Liver (tissue), 9 donors: ENCODE results near the gene CTXND1. TPM values are rescaled to one million over a fixed set of nuclear protein-coding genes. Genes with fewer than 3 reads are reported as not detected.
A peak's percentile ranks its signal among the peaks of the same experiment; 100 is the strongest.

ENCODE experiments used
- DNase-seq: peaks from one replicate; pipeline ENCODE4 v3.0.0-alpha.2; 2017; ENCODE audit warnings: low spot score
- H3K27ac ChIP-seq, 2 donors: one replicate each; pipeline ENCODE4 v1.7.0; 2013; ENCODE audit warnings: inconsistent platforms in 2 of 2, low read length in 2 of 2, control low read depth in 1 of 2, low read depth in 1 of 2, mild to moderate bottlenecking in 1 of 2
- H3K27me3 ChIP-seq, 4 donors: one replicate each; pipeline versions ENCODE4 v1.6.1 to v1.7.0; 2013; ENCODE audit warnings: low read length in 3 of 4, inconsistent platforms in 1 of 4, mild to moderate bottlenecking in 1 of 4, moderate library complexity in 1 of 4; ENCODE audit not compliant: control insufficient read depth in 4 of 4, insufficient read depth in 4 of 4
- H3K36me3 ChIP-seq, 4 donors: one replicate each; pipeline versions ENCODE4 v1.6.1 to v1.7.0; 2013; ENCODE audit warnings: low read length in 3 of 4, mild to moderate bottlenecking in 3 of 4, low read depth in 1 of 4, moderate library complexity in 1 of 4; ENCODE audit not compliant: control insufficient read depth in 4 of 4, insufficient read depth in 3 of 4
- H3K4me1 ChIP-seq, 4 donors: one replicate each; pipeline versions ENCODE4 v1.6.1 to v1.7.0; 2013; ENCODE audit warnings: low read length in 3 of 4, mild to moderate bottlenecking in 3 of 4, moderate library complexity in 1 of 4; ENCODE audit not compliant: control insufficient read depth in 4 of 4, insufficient read depth in 4 of 4
- H3K4me3 ChIP-seq, 3 donors: one replicate each; pipeline versions ENCODE4 v1.6.1 to v1.7.0; 2013; ENCODE audit warnings: low read length in 3 of 3, control low read depth in 1 of 3, low read depth in 1 of 3, mild to moderate bottlenecking in 1 of 3
- H3K9ac ChIP-seq, 2 donors: one replicate each; pipeline ENCODE4 v1.7.0; 2013; ENCODE audit warnings: low read length in 2 of 2, mild to moderate bottlenecking in 2 of 2, moderate library complexity in 2 of 2, control low read depth in 1 of 2, low read depth in 1 of 2
- H3K9me3 ChIP-seq, 4 donors: one replicate each; pipeline versions ENCODE4 v1.6.1 to v1.7.0; 2013; ENCODE audit warnings: low read length in 3 of 4; ENCODE audit not compliant: control insufficient read depth in 4 of 4
- EGR1 ChIP-seq, 2 donors: IDR thresholded peaks; 2 replicates each; pipeline ENCODE4 v1.6.1; 2016 to 2018; ENCODE audit warnings: antibody characterized with exemption in 2 of 2, low read depth in 2 of 2
- FOXA1 ChIP-seq: IDR thresholded peaks from 2 replicates; pipeline ENCODE4 v1.6.1; 2016; ENCODE audit warnings: antibody characterized with exemption
- FOXA2 ChIP-seq: IDR thresholded peaks from 2 replicates; pipeline ENCODE4 v1.6.1; 2016; ENCODE audit warnings: antibody characterized with exemption
- GABPA ChIP-seq, 2 donors: IDR thresholded peaks in 1 of 2; conservative IDR thresholded peaks in 1 of 2; 2 replicates each; pipeline ENCODE4 v1.6.1; 2016; ENCODE audit warnings: antibody characterized with exemption in 2 of 2, mild to moderate bottlenecking in 1 of 2, moderate library complexity in 1 of 2
- HNF4A ChIP-seq, 2 donors: conservative IDR thresholded peaks; 2 replicates each; pipeline ENCODE4 v1.6.1; 2016; ENCODE audit warnings: antibody characterized with exemption in 2 of 2, mild to moderate bottlenecking in 2 of 2
- HNF4G ChIP-seq: IDR thresholded peaks from 2 replicates; pipeline ENCODE4 v1.6.1; 2016; ENCODE audit warnings: antibody characterized with exemption
- JUND ChIP-seq, 2 donors: IDR thresholded peaks; 2 replicates each; pipeline ENCODE4 v1.6.1; 2016; ENCODE audit warnings: antibody characterized with exemption in 2 of 2
- NR2F2 ChIP-seq: IDR thresholded peaks from 2 replicates; pipeline ENCODE4 v1.6.1; 2016; ENCODE audit warnings: antibody characterized with exemption
- RAD21 ChIP-seq, 2 donors: IDR thresholded peaks; 2 replicates each; pipeline ENCODE4 v1.6.1; 2016; ENCODE audit warnings: antibody characterized with exemption in 2 of 2, mild to moderate bottlenecking in 2 of 2
- RXRA ChIP-seq, 2 donors: IDR thresholded peaks; 2 replicates each; pipeline ENCODE4 v1.6.1; 2017 to 2018; ENCODE audit warnings: antibody characterized with exemption in 2 of 2, mild to moderate bottlenecking in 1 of 2
- SP1 ChIP-seq: IDR thresholded peaks from 2 replicates; pipeline ENCODE4 v1.6.1; 2018; ENCODE audit warnings: antibody characterized with exemption, mild to moderate bottlenecking
- TAF1 ChIP-seq: conservative IDR thresholded peaks from 2 replicates; pipeline ENCODE4 v1.6.1; 2016; ENCODE audit warnings: antibody characterized with exemption, mild to moderate bottlenecking
- YY1 ChIP-seq: IDR thresholded peaks from 2 replicates; pipeline ENCODE4 v1.6.1; 2016; ENCODE audit warnings: antibody characterized with exemption, mild to moderate bottlenecking
- WGBS: extraction: QIAGEN DNeasy Blood & Tissue Kit; methylation state at CpG from one replicate; pipeline ENCODE4 v1.1.7; 2013; 5-methylcytosine and 5-hydroxymethylcytosine counted together
- polyA plus RNA-seq, 2 donors: library from polyadenylated mRNA; stranded (reverse) in 1 of 2; unstranded in 1 of 2; fragments of 200-250 nt in 1 of 2; fragments of >200 nt in 1 of 2; fragmentation: Nextera tagmentation in 1 of 2; extraction: Ambion mirVana in 1 of 2; gene quantifications; one replicate each; pipeline versions ENCODE4 v1.2.1 to v1.2.3, GENCODE V29; 2013 to 2015
- total RNA-seq, 2 donors: library from RNA; depleted of rRNA; stranded (reverse); fragments of >200 nt; gene quantifications; one replicate each; pipeline ENCODE4 v1.2.3, GENCODE V29; 2014
- TF ChIP-seq, protein P1 (sequence below): IDR thresholded peaks from 2 replicates; pipeline ENCODE4 v1.6.1; 2016; ENCODE audit warnings: antibody characterized with exemption, mild to moderate bottlenecking
- TF ChIP-seq, protein P2 (sequence below): IDR thresholded peaks from 2 replicates; pipeline ENCODE4 v1.6.1; 2016; ENCODE audit warnings: antibody characterized with exemption
- TF ChIP-seq, protein P3 (sequence below): IDR thresholded peaks from 2 replicates; pipeline ENCODE4 v1.6.1; 2016; ENCODE audit warnings: antibody characterized with exemption
- TF ChIP-seq, protein P4 (sequence below): fragments of 150-350 bp; IDR thresholded peaks from 2 replicates; pipeline ENCODE4 v1.5.1; 2017; ENCODE audit warnings: improper control_type of control experiment, low read depth, low read length; ENCODE audit not compliant: missing input control
- TF ChIP-seq, protein P5 (sequence below): IDR thresholded peaks from 2 replicates; pipeline ENCODE4 v1.6.1; 2016; ENCODE audit warnings: antibody characterized with exemption
- donor health status: healthy.
- donor health status: healthy.
- donor health status: healthy.
- donor health status: healthy.
- donor health status: healthy.

Gene CTXND1
- total and polyA plus RNA-seq, 4 donors = 2.9 to 4.1 (median 3.1) TPM

DNA sequence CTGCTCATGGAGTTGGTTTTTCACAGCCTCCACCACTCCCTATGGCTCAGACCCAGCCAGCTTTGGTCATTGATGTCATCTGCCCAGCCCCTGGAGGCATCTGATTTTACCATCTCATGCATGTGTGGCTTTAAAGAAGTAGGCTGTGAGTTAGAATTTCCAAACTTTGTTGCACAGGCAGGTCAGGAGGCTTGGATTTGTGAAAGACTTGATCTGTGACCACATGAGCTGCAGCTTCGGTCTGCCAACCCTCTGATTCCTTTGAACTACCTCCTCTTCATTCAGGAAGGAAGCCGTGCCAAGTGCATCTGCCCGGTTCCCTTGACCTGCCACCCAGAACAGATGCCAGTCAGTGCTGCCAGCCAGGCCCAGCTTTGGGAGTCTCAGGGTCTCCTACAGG, 9.2 kb downstream of the CTXND1 start:
- WGBS = 18% methylated on average over 3 of the region's 3 CpGs
- Histone ChIP-seq H3K27me3 (no peaks in the 10 kb centered on the region), H3K36me3 (no peaks in the 10 kb centered on the region), H3K9ac (no peak overlapping the region), H3K27ac (peak overlapping the region; percentile 78 to 85), H3K4me3 (no peak overlapping the region), H3K9me3 (no peaks in the 10 kb centered on the region), H3K4me1 (peaks cover 8 to 55% (median 33%) of the 10 kb centered on the region in 4 donors)
- TF ChIP-seq HNF4A (conservative IDR thresholded peaks at IDR 0.05) = peak; percentile 76 to 85
- no peak for TF ChIP-seq HNF4G
- TF ChIP-seq YY1 = peak; percentile 77
- peak; percentile 89 for TF ChIP-seq SP1
- TF ChIP-seq RAD21 (IDR thresholded peaks at IDR 0.05) = peak in 1 of 2 donors; percentile 27
- TF ChIP-seq, protein P1, sequence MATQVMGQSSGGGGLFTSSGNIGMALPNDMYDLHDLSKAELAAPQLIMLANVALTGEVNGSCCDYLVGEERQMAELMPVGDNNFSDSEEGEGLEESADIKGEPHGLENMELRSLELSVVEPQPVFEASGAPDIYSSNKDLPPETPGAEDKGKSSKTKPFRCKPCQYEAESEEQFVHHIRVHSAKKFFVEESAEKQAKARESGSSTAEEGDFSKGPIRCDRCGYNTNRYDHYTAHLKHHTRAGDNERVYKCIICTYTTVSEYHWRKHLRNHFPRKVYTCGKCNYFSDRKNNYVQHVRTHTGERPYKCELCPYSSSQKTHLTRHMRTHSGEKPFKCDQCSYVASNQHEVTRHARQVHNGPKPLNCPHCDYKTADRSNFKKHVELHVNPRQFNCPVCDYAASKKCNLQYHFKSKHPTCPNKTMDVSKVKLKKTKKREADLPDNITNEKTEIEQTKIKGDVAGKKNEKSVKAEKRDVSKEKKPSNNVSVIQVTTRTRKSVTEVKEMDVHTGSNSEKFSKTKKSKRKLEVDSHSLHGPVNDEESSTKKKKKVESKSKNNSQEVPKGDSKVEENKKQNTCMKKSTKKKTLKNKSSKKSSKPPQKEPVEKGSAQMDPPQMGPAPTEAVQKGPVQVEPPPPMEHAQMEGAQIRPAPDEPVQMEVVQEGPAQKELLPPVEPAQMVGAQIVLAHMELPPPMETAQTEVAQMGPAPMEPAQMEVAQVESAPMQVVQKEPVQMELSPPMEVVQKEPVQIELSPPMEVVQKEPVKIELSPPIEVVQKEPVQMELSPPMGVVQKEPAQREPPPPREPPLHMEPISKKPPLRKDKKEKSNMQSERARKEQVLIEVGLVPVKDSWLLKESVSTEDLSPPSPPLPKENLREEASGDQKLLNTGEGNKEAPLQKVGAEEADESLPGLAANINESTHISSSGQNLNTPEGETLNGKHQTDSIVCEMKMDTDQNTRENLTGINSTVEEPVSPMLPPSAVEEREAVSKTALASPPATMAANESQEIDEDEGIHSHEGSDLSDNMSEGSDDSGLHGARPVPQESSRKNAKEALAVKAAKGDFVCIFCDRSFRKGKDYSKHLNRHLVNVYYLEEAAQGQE = peak; percentile 25
- TF ChIP-seq, protein P2, sequence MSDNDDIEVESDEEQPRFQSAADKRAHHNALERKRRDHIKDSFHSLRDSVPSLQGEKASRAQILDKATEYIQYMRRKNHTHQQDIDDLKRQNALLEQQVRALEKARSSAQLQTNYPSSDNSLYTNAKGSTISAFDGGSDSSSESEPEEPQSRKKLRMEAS = peak; percentile 78
- peak in 1 of 2 donors; percentile 47 for TF ChIP-seq GABPA (IDR thresholded peaks at IDR 0.05 in 1 of 2, conservative IDR thresholded peaks at IDR 0.05 in 1 of 2)
- TF ChIP-seq TAF1 = peak; percentile 55
- no peak for TF ChIP-seq NR2F2
- peak; percentile 29 for TF ChIP-seq FOXA2
- TF ChIP-seq RXRA (IDR thresholded peaks at IDR 0.05) = peak; percentile 88 to 95
- TF ChIP-seq, protein P3, sequence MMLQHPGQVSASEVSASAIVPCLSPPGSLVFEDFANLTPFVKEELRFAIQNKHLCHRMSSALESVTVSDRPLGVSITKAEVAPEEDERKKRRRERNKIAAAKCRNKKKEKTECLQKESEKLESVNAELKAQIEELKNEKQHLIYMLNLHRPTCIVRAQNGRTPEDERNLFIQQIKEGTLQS = peak; percentile 60
- TF ChIP-seq, protein P4, sequence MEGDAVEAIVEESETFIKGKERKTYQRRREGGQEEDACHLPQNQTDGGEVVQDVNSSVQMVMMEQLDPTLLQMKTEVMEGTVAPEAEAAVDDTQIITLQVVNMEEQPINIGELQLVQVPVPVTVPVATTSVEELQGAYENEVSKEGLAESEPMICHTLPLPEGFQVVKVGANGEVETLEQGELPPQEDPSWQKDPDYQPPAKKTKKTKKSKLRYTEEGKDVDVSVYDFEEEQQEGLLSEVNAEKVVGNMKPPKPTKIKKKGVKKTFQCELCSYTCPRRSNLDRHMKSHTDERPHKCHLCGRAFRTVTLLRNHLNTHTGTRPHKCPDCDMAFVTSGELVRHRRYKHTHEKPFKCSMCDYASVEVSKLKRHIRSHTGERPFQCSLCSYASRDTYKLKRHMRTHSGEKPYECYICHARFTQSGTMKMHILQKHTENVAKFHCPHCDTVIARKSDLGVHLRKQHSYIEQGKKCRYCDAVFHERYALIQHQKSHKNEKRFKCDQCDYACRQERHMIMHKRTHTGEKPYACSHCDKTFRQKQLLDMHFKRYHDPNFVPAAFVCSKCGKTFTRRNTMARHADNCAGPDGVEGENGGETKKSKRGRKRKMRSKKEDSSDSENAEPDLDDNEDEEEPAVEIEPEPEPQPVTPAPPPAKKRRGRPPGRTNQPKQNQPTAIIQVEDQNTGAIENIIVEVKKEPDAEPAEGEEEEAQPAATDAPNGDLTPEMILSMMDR = no peak
- TF ChIP-seq, protein P5, sequence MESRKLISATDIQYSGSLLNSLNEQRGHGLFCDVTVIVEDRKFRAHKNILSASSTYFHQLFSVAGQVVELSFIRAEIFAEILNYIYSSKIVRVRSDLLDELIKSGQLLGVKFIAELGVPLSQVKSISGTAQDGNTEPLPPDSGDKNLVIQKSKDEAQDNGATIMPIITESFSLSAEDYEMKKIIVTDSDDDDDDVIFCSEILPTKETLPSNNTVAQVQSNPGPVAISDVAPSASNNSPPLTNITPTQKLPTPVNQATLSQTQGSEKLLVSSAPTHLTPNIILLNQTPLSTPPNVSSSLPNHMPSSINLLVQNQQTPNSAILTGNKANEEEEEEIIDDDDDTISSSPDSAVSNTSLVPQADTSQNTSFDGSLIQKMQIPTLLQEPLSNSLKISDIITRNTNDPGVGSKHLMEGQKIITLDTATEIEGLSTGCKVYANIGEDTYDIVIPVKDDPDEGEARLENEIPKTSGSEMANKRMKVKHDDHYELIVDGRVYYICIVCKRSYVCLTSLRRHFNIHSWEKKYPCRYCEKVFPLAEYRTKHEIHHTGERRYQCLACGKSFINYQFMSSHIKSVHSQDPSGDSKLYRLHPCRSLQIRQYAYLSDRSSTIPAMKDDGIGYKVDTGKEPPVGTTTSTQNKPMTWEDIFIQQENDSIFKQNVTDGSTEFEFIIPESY = peak; percentile 67
- peak; percentile 13 for TF ChIP-seq FOXA1
- peak in 1 of 2 donors; percentile 69 for TF ChIP-seq EGR1 (IDR thresholded peaks at IDR 0.05; ENCODE audit: low read depth in 2 of 2)
- peak; percentile 84 to 89 for TF ChIP-seq JUND (IDR thresholded peaks at IDR 0.05)
- DNase-seq = no peak
